ENCODE data around the gene EIF2AK3. TPM values are rescaled to one million over a fixed set of nuclear protein-coding genes. Genes with fewer than 3 reads are reported as not detected.

EIF2AK3 gene
- total and polyA plus RNA-seq, 10 of the 15 experiments (the other 5 are each of a cell fraction or from before 2014, with no cell fraction given) = 5.0 to 44.7 (median 22.4) TPM

GRCh38 chr2:88669482-88670214, 42.4 kb upstream of the EIF2AK3 start:
- H3K9ac ChIP-seq (ENCODE audit: control insufficient read depth, insufficient read depth, low read length) = no peak overlapping the region
- H3K9me3 ChIP-seq (replicated peaks; ENCODE audit: control insufficient read depth, insufficient read depth, low read length) = no peaks in the 10 kb centered on the region
- DNase-seq (ENCODE audit: low read depth, low spot score) (peak; percentile 32), FAIRE-seq (no peak), ATAC-seq (peak; percentile 93)
- no peaks in the 10 kb centered on the region for H3K36me3 ChIP-seq (ENCODE audit: control insufficient read depth in 2 of 2, insufficient read depth in 2 of 2, low read length in 1 of 2)
- no peaks in the 10 kb centered on the region for H3K4me1 ChIP-seq (ENCODE audit: control insufficient read depth, insufficient read depth, low read length)
- ChIA-PET CTCF (interaction anchor here (0.7 to 15.3 kb wide), 42 partner anchors 8 to 479 kb away, joined by 3 to 399 read pairs (median 6); partner anchors contain the start of genes EIF2AK3 and RPIA), RAD21 (ENCODE audit: unreplicated experiment) (interaction anchor here (0.5 to 3.4 kb wide), 27 partner anchors 13 to 478 kb away, joined by 3 to 69 read pairs (median 6); partner anchors contain the start of genes EIF2AK3 and RPIA), SMC1A (ENCODE audit: uncharacterized antibody, unreplicated experiment) (interaction anchor here (0.6 to 7.9 kb wide), 40 partner anchors 9 to 483 kb away, joined by 3 to 270 read pairs (median 4); partner anchors contain the start of gene EIF2AK3), POLR2A (interaction anchor here (0.9 to 1.5 kb wide), 3 partner anchors 51 to 79 kb away, joined by 3 to 4 read pairs (median 3); no protein-coding TSS in a partner anchor)
- BruUV-seq (replicated peaks) = no TSS peak
- H3K27me3 ChIP-seq (replicated peaks in 1 of 2; ENCODE audit: control insufficient read depth in 2 of 2, insufficient read depth in 2 of 2, low read length in 1 of 2) = no peaks in the 10 kb centered on the region
- intact Hi-C loops (cut with micrococcal nuclease; ENCODE audit: unreplicated experiment) = loop anchor here (1.0 to 10.0 kb wide), 4 partner anchors 42 to 477 kb away; partner anchors contain the start of genes EIF2AK3 and FOXI3
- WGBS (ENCODE audit: insufficient coverage, insufficient replicate concordance, low lambda C conversion rate, missing lambda C conversion rate) = 45% methylated on average over 6 of the region's 6 CpGs
- no peak overlapping the region for H3K4me3 ChIP-seq
- H3K27ac ChIP-seq (ENCODE audit: control insufficient read depth, insufficient read depth) = no peak overlapping the region
- H3K79me2 ChIP-seq (ENCODE audit: control insufficient read depth, insufficient read depth, low read length) = no peaks in the 10 kb centered on the region
- H2AFZ ChIP-seq (ENCODE audit: control insufficient read depth, low read depth, low read length) = no peak overlapping the region
- H4K20me1 ChIP-seq (ENCODE audit: control insufficient read depth, insufficient read depth) = no peaks in the 10 kb centered on the region
- in situ Hi-C loops (cut with MboI) = loop anchor here (5.0 to 25.0 kb wide), 3 partner anchors 77 to 607 kb away; partner anchors contain the start of genes KRCC1 and SMYD1
- H3K4me2 ChIP-seq (ENCODE audit: control insufficient read depth, insufficient read depth) = no peak overlapping the region
- TF ChIP-seq IRF4 (IDR thresholded peaks at IDR 0.05; ENCODE audit: low read depth, low read length) (0 out of 2 replicates have a peak, but pooled peaks have one; percentile 31), DPF2 (IDR thresholded peaks at IDR 0.05) (no peak), HDAC6 (IDR thresholded peaks at IDR 0.05; ENCODE audit: unreplicated experiment) (no peak), RELA (IDR thresholded peaks at IDR 0.05; ENCODE audit: borderline replicate concordance, partially characterized antibody) (no peak), RAD21 (IDR thresholded peaks at IDR 0.05; ENCODE audit: insufficient read depth, low read depth, low read length) (peak; percentile 94), TARDBP (IDR thresholded peaks at IDR 0.05; ENCODE audit: borderline replicate concordance) (no peak), NFYA (IDR thresholded peaks at IDR 0.05; ENCODE audit: borderline replicate concordance, low read depth, low read length) (no peak), ZNF687 (IDR thresholded peaks at IDR 0.05) (no peak), JUND (IDR thresholded peaks at IDR 0.05; ENCODE audit: low read depth, low read length) (no peak), RUNX3 (IDR thresholded peaks at IDR 0.05; ENCODE audit: low read length) (peak; percentile 53), SUZ12 (IDR thresholded peaks at IDR 0.05; ENCODE audit: unreplicated experiment) (no peak), E2F4 (IDR thresholded peaks at IDR 0.05; ENCODE audit: low read depth, low read length) (no peak), FOXK2 (IDR thresholded peaks at IDR 0.05) (no peak), ZNF217 (IDR thresholded peaks at IDR 0.05) (no peak)
